ENCODE measurements around the gene ABCA7.

The ABCA7 gene, protein sequence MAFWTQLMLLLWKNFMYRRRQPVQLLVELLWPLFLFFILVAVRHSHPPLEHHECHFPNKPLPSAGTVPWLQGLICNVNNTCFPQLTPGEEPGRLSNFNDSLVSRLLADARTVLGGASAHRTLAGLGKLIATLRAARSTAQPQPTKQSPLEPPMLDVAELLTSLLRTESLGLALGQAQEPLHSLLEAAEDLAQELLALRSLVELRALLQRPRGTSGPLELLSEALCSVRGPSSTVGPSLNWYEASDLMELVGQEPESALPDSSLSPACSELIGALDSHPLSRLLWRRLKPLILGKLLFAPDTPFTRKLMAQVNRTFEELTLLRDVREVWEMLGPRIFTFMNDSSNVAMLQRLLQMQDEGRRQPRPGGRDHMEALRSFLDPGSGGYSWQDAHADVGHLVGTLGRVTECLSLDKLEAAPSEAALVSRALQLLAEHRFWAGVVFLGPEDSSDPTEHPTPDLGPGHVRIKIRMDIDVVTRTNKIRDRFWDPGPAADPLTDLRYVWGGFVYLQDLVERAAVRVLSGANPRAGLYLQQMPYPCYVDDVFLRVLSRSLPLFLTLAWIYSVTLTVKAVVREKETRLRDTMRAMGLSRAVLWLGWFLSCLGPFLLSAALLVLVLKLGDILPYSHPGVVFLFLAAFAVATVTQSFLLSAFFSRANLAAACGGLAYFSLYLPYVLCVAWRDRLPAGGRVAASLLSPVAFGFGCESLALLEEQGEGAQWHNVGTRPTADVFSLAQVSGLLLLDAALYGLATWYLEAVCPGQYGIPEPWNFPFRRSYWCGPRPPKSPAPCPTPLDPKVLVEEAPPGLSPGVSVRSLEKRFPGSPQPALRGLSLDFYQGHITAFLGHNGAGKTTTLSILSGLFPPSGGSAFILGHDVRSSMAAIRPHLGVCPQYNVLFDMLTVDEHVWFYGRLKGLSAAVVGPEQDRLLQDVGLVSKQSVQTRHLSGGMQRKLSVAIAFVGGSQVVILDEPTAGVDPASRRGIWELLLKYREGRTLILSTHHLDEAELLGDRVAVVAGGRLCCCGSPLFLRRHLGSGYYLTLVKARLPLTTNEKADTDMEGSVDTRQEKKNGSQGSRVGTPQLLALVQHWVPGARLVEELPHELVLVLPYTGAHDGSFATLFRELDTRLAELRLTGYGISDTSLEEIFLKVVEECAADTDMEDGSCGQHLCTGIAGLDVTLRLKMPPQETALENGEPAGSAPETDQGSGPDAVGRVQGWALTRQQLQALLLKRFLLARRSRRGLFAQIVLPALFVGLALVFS (N-terminal part only)

DNA sequence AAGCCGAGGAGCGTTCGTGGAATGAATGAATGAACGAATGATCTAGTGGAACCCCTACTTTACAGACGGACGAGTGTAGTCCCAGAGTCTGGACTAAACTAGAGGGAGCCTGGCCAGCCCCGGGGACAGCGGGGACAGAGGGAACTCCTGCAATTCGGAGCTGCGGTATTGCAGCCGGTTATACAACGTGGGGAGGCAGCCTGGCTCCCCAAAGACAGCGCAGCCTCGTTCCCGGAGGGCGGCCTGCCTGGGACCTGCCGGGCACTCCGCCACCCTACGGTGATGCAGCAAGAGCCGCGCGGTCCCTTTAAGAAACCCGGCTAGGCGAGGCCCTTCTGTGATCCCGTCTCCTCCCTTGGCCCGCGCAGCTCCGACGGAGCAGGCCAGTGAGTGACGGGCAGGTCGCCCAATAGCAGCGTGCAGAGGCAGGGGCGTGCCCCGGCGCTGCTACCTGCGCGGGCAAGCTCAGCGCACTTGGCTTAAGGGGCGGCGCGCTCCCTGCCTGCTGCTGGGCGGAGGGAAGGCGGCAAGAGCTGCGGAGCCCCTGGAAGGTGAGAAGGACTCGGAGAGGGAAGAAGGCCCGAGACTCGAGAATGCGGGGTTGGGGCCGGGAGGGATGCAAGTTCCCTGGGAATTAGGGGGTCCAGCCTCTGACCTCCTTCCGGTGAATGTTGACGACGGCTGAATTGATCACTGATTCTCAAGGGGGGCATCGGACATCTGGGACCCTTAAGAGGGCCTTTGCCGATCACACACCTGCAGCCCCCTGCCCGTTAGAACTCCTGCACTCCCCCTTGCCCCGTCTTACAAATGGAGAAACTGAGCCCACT is at the start of gene ABCA7:
Gene ABCA7 (plus strand): TSS at position 462 of the 830 bp plus-strand sequence. CDS start 1,255 bp downstream, outside the sequence.
- peak; percentile 89 for DNase-seq (ENCODE audit: low spot score)

DNA sequence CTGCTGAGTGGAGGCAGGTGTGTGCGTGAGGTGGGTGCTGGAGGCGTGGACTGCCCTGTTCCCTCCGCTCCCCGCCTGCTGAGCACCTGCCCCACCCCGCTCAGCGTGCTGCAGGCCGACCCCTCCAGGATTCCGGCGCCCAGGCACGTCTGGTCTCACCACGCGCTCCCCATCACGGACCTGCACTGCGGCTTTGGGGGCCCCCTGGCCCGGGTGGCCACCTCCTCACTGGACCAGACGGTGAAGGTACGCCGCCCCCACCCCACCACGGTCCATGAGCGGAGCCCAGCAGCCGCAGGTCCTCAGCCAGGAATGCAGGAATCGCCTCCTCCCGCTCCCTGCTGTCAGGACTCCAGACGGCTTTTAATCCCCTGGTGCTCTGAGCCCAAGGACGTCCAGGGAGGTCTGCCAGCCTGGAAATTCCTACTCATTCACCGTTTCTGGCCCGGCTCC is 49.8 kb upstream of the ABCA7 start:
- DNase-seq (ENCODE audit: low spot score) = no peak

DNA sequence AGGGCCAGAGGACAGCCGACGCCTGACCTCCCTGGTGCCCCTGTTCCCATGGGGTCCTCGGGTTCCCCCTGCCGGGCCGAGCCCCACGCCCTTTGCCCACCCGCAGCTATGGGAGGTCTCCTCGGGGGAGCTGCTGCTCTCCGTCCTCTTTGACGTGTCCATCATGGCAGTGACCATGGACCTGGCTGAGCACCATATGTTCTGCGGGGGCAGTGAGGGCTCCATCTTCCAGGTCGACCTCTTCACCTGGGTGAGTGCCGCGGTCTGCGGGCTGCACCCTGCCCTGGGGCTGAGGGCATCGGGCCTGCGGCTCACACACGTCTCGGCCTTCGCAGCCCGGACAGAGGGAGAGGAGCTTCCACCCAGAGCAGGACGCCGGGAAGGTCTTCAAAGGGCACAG is 49.2 kb upstream of the ABCA7 start:
- no peak for DNase-seq (ENCODE audit: low spot score)

DNA sequence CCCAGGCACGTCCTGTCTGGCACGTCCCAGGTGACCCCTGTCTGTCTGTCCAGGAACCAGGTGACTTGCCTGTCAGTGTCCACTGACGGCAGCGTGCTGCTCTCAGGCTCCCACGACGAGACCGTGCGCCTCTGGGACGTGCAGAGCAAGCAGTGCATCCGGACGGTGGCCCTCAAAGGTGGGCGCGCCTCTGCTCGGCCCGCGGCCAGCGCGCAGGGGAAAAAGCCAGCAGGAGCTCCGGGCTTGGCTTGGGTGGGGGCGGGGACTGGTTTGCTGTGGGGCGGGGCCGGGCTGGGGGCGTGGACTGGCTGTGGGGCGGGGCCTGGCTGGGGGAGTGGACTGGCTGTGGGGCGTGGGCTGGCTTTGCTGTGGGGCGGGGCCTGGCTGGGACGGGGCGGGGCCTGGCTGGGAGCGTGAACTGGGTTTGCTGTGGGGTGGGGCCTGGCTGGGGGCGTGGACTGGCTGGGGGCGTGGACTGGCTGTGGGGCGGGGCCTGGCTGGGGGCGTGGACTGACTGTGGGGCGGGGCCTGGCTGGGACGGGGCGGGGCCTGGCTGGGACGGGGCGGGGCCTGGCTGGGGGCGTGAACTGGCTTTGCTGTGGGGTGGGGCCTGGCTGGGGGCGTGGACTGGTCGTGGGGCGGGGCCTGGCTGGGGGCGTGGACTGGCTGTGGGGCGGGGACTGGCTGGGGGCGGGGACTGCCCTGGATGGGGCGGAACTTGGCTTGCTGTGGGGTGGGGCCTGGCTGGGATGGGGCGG is 48.6 kb upstream of the ABCA7 start:
- DNase-seq (ENCODE audit: low spot score) = no peak

DNA sequence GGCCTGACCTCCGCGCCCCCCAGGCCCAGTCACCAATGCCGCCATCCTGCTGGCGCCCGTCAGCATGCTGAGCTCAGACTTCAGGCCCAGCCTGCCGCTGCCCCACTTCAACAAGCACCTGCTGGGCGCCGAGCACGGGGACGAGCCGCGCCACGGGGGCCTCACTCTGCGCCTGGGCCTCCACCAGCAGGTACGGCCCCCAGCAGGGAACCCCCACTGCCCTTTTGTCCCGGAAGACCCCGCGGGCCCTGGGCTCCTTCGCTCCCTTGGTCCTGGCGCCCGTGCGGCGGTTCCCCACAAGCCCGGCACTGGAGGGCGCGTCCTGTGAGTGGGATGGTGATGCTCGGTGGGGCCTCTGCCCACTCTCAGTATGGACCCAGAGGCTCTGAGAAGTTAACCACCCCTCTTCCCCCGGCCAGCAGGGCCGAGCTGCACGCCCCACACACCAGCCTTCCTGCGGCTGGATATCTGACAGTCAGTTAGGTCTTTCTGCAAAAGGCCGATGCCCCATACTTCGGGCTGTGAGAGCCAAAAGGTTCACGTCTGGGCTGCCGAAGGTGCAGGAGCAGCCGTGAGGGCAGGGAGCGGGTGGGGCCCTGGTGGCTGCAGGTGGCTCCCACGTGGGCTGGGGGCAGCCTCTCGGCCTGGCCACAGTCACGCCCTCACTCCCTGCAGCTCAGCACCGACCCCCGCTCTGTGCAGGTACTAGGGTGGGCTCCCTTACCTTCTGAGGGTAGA is 47.8 kb upstream of the ABCA7 start:
- no peak for DNase-seq (ENCODE audit: low spot score)

DNA sequence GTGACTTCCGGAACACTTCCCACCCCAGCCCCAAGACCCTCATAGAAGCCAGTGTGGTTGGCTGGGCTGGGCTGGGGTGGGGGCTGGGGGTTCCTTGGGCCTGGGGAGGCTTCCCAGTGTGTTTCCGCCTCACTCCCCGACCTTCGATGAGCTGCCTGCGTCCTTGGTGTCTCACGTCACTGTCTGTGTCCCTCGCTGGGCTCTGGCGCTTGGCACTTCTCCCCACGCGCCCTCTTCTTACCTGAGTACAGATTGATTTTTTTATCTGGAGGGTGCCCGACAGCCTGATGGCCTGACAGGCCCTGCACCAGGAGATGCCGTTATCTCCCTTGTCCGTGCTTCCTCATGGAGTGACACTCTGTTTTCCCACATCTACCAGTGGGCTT is 47.2 kb upstream of the ABCA7 start:
- DNase-seq (ENCODE audit: low spot score) = no peak

DNA sequence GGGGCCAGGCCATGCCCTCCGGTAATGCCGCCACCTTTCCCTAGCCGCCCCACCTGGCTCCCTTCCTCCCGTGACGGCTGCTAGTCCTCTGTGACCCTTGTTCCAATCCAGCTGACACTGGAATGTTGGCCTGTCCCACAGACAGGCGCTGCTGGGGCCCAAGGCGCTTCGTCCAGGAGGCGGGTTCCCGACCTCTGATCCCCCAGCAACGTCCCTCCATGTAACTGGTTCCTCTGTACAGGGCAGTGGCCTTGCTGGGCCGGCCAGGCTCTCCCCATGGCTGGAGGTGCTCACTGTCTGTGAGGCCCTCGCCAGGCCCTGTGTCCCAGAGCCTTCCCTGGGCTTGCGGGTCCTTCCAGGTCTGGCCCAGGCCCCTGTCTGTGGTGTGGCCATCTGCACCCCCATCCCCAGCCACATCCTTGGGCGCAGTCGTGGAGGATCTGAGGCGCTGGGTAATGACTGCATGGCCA is 46.5 kb upstream of the ABCA7 start:
- no peak for DNase-seq (ENCODE audit: low spot score)

DNA sequence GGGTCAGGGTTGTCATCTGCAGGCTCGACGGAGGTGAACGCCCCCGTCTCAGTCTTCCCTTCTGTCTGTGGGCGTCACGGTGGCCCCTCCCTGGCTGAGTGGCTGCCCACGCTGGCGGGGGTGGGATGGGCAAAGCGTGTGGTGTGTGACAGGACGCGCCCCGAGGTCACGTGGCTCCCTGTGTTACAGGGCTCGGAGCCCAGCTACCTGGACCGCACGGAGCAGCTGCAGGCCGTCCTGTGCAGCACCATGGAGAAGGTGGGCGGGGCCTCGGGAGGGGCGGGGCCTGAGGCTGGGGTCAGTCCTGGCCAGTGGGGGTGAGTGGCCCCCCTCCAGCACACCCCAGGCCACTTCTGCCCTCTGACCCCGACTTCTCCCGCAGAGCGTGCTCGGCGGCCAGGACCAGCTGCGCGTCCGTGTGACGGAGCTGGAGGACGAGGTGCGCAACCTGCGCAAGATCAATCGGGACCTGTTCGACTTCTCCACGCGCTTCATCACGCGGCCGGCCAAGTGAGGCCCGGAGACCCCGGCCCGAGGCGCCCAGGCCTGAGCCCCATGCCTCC is 46.0 kb upstream of the ABCA7 start:
- no peak for DNase-seq (ENCODE audit: low spot score)

DNA sequence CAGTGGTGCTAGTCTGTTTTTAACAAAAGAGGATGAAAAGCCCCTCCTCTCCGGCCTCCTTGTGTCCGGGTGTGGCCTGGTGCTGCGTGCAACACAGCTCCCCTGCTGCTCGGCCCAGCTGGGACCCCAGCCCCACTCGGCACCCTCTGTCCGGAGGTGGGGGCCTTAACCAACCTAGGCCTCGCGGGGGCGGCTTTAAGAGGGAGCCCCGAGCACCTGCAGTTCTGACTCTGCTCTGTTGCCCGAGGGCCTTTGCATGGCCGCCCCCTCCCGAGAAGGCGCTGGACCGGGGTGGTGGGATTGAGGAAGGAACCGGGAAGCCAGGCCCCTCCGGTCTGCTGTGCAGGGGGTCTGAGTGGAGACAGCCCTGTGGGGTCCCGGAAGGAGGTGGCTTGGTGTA is 45.4 kb upstream of the ABCA7 start:
- no peak for DNase-seq (ENCODE audit: low spot score)

DNA sequence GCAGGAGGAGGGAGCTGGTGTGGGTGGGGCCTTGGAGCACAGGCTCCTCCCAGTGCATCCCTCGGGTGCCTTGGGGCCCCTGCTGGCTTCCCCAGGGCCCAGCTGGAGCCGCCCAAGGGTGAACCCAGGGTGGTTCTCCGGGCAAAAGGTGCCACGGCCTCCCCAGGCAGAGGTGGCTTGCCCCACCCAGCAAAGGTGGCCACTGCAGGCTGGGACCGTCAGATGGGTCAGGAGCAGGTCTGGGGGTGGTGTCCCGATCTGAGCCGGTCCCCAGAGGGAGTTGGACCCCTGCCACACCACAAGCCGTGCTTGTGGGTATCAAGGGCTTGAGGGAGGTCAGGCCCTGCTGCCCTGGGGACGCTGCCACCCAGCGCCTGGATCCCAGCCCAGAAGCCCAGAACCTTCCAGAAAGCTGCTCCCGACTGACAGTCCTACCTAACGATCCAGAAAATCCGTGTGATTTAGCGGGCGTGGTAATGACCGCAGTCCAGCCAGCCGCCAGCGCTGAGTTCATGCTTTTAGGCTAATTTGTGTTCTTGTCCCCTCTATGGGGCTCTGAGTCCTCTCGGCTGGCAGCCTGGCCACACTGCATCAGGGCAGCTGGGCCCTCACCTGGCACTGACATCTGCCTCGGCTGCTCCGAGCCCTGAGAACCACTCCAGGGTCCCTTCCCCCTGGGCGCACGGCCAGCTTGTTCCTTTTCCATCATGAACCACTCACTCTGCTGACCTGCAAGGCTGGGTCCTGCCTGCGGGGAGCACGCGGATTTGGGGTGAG is 44.7 kb upstream of the ABCA7 start:
- DNase-seq (ENCODE audit: low spot score) = no peak

DNA sequence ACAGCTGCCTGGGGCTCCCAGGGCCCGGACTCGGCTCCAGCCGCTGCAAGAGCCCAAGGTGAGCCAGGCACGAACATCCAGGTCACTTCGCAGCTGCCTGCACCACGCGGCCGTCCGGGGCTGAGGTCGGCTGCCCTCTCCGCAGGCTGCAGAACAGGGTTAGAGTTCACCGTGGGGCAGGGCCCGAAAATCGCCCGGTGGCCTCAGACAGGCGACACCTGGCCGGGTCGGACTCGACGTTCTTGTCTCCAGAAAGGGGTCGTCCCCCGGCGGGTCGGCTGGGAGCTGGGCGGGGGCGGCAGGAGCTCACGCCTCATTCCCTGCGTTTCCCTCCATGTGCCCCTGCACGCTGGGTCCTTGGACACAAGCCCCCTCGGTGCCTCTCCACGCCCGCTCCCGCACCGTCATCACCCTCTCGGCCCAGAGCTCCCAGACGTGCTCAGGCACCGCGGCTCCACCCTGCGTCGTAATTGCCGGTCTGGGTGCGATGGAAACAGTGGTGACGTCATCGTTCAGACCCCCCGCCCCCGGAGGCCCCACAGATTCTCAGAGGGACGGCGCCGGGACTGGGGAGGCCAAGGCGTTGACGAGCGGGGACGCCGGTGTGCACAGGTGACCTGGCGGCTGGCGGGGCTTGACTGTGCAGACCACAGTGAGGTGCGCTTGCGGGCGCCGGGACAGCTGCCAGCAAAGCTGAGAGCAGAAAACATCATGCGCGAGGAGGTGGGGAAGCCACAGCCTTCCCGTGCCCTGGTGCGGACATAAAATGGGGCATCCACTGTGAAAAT is 43.7 kb upstream of the ABCA7 start:
- DNase-seq (ENCODE audit: low spot score) = no peak

DNA sequence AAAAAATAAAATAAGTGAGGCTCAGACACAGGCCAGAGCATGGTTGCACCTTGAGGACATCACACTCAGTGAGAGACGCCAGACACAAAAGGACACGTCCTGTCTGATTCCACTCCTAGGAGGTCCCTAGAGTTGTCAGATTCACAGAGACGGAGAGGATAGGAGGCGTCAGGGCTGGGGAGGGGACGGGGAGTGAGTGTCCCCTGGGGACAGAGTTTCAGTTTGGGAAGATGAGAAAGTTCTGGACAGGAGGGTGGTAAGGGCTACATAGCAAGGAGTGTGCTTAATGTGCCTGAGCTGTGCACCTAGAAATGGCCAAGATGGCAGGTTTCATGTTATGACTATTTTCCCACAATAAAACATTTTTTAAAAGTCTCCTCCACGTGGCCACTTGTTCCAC is 41.8 kb upstream of the ABCA7 start:
- DNase-seq (ENCODE audit: low spot score) = no peak

DNA sequence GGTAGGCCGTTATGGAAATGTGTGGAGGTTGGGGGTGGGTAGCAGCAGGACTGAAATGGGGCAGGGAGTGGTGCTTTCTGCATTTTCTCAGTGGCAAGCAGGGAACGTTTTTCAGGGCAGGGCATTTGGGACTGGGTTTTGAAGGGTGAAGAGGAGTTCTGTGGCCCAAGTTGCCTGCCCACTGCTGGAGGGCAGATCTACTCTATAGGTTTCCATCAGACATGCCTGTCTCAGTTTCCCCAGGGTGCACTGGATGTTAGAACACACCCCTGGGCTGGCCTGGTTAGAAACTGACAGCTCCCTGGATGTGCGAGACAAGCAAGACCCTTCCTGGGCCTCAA is 40.6 kb upstream of the ABCA7 start:
- DNase-seq (ENCODE audit: low spot score) = no peak

DNA sequence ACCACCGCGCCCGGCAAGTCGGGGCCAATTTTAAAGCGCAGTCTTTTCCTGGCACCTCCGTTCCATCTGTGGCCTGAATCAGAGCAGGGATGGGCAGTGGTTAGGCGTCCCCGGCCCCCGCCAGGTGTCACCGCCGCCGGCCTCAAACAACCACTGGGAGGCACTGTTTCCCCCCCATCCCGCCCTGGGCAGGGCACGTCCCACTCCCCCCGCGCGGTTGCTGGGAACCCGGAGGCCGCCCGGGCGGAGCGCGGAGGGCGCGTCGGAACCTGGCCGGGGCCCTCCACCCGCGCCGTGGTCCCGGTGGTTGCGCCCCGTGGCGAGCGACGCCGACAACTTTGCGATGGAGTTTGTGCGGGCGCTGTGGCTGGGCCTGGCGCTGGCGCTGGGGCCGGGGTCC is 39.8 kb upstream of the ABCA7 start, which contains the start of gene GRIN3B:
Gene GRIN3B (plus strand): TSS at position 325 of the 400 bp plus-strand sequence. CDS start 19 bp downstream, at position 344.
- DNase-seq (ENCODE audit: low spot score) = no peak

DNA sequence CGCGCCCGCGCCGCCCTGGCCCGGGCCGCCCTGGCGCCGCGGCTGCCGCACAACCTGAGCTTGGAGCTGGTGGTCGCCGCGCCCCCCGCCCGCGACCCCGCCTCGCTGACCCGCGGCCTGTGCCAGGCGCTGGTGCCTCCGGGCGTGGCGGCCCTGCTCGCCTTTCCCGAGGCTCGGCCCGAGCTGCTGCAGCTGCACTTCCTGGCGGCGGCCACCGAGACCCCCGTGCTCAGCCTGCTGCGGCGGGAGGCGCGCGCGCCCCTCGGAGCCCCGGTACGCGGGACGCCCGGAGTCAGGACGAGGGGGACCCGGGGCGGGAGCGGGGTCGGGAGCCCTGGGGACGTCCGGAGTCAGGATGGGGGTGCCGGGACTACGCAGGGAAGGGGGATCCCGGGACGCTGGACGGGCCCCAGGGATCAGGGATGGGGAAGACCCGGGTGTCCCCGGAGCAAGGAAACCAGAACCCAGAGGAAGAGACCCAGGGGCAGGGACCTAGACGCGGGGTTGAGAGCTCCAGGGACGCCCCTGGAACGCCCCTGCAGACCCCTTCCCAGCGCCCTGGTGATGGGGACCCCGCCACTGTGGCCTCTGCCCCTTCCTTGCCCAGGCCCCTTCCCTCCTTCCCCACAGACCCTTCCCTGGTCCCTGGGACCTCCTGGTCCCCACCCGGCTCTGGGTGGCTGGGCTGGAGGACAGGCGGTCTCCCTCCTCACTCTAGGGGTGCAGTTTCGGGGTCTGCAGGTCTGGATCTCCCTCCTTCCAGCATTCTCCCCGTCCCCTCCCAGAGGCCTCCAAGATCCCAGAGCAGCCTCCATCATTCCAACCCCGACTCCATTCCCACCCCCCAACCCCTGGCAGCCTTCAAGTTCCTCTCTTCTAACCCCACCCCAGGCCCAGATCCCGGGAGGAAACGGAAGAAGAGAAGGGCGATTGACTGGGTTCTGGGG is 39.0 kb upstream of the ABCA7 start:
- no peak for DNase-seq (ENCODE audit: low spot score)

DNA sequence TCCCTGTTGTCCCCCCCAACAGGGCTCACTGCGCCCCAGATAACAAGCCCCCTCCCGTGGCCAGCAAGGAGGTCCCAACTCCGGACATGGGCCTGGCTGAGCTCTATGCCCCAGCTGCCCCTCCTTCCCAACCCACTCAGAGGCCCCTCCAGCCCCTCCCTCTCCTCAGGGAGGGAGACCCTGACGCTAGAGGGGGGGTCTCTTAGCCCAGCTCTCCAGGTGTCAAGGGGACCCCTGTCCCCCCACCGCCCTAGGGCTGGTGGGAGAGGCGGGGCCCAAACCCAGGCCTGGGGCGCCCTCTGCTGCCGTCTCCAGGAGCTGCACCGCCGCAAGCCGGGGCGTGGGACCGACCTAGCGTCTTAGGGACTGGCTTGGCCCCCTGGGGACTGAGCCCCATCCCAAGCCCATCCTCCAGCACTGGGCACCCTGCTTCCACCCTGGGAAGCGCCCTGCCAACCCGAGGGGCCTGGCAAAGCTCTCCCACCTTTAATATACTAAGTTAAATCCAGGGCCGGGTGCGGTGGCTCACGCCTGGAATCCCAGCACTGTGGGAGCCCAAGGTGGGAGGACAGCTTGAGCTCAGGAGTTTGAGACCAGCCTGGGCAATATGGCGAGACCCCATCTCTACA is 38.3 kb upstream of the ABCA7 start:
- no peak for DNase-seq (ENCODE audit: low spot score)
